ENCODE data around the gene RTF1. TPM values are rescaled to one million over a fixed set of nuclear protein-coding genes. Genes with fewer than 3 reads are reported as not detected.
"Not testable (repeated sequence)": the region's sequence is repeated elsewhere in the genome, so short reads cannot be mapped to it uniquely, and the experiment has no call there.

RTF1 gene
- total RNA-seq, 2 donors from 2014 or later: 18.2 to 23.5 TPM

GRCh38 chr15:41429003-41429890 is 12.4 kb downstream of the RTF1 start:
- peak in 1 of 2 donors; percentile 32 for ATAC-seq
- no peak for DNase-seq
- intact Hi-C loops (cut with DNase I): no loop called here

- ATAC-seq (no peak), DNase-seq (no peak)
- intact Hi-C loops (cut with DNase I): no loop called here
These were observed 18.3 kb downstream of the RTF1 start for GRCh38 chr15:41435037-41435786.

DNA sequence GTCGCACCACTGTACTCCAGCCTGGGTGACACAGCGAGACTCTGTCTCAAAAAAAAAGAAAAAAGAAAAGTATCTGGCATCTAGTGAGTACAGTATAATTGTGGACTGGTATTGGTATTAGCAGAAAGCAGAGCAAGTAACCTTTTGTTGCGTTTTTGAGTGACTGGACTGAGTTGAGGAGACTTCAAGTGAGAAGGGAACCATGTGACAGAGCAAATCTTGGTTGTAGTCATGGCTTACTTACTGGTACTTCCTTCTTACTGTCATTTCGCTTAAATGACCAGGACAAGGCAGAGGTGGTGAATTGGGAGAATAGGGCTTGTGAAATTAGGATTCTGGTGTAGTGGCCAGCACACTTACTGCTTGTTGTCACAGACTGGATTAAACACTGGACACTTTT is 20.6 kb downstream of the RTF1 start:
- DNase-seq: no peak
- intact Hi-C loops (cut with DNase I): no loop called here
- ATAC-seq: no peak

- ATAC-seq (no peak), DNase-seq (no peak)
- intact Hi-C loops (cut with DNase I): no loop called here
These were observed 21.3 kb downstream of the RTF1 start for GRCh38 chr15:41438206-41438605.

GRCh38 chr15:41438745-41439144 is 21.9 kb downstream of the RTF1 start:
- ATAC-seq; DNase-seq; intact Hi-C loops (cut with DNase I): not testable (repeated sequence)

DNA sequence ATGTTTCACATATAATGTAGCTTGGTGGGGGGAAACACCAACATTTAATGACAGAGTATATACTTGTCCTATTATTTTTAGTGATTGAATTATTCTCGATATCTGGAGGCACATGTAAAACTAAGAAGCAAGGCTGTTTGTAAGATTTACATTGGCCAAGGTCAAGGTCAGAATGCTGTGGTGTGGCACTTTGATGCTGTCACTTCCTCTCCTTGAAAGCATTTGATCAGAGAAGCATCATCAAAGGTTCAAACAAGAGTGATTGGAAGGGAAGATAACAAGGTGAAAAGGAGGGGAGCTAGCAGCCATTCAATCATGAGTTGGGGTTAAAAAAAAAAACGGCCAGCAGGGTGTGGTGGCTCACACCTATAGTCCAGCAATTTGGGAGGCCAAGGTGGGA is 26.4 kb downstream of the RTF1 start:
- ATAC-seq: no peak
- intact Hi-C loops (cut with DNase I): no loop called here

GRCh38 chr15:41445399-41445798 is 28.5 kb downstream of the RTF1 start:
- no peak for DNase-seq

More for the DNA sequence above, 26.4 kb downstream of the RTF1 start:
- no peak for DNase-seq

GRCh38 chr15:41462084-41462795 is 45.3 kb downstream of the RTF1 start:
- ATAC-seq (no peak), DNase-seq (no peak)
- intact Hi-C loops (cut with DNase I): no loop called here

More at GRCh38 chr15:41445399-41445798, 28.5 kb downstream of the RTF1 start:
- ATAC-seq: no peak
- intact Hi-C loops (cut with DNase I): no loop called here

DNA sequence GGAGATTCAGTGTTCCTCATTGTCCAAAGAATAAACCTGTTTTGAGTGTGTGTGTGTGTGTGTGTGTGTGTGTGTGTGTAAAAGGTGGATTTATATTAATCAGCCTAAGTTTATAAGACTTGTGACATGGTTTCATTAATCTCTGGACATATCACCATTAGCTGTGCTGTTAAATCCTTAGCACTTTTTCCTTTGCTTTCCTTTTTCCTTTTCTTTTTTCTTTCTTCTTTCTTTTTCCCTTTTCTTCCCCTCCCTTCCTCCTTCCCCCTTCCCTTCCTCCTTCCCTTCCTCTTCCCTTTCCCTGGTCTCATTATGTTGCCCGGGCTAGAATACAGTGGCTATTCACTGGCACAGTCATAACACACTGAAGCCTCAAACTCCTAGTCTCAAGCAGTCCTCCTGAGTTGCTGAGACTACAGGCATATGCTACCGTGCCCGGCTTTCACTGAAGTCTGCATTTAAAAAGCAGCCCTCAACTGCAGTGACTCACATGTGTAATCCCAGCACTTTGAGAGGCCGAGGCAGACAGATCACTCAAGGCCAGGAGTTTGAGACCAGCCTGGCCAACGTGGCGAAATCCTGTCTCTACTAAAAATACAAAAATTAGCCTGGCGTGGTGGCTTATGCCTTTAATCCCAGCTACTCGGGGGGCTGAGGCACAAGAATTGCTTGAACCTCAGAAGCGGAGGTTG is 48.1 kb downstream of the RTF1 start:
- no peak for ATAC-seq
- intact Hi-C loops (cut with DNase I): no loop called here
- DNase-seq: no peak

- ATAC-seq: no peak
- intact Hi-C loops (cut with DNase I): no loop called here
- no peak for DNase-seq
These were observed 49.0 kb downstream of the RTF1 start for GRCh38 chr15:41465822-41466421.

DNA sequence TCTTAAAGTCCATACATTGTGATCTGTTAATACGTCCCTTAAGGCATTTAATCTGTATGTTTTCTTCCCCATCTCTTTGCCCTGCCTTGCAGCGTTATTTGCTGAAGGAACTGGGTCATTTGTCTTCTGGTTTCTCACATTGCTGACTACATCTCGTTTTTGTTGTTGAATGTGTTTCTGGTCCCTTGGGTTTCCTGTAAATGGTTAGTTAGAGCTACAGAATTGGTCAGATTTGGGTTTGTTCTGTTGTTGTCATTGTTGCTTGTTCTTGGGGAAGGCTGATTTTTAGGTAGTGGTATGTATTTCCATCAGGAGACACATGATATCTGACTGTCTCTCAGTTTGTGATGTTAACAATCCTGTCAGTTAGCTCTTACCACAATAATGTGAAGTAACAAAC is 49.8 kb downstream of the RTF1 start:
- DNase-seq (no peak), ATAC-seq (no peak)
- intact Hi-C loops (cut with DNase I): no loop called here

- ATAC-seq; intact Hi-C loops (cut with DNase I); DNase-seq: not testable (repeated sequence)
These were observed 52.7 kb downstream of the RTF1 start for GRCh38 chr15:41469644-41470043.

GRCh38 chr15:41473418-41473817 is 56.5 kb downstream of the RTF1 start:
- intact Hi-C loops (cut with DNase I): no loop called here
- DNase-seq (no peak), ATAC-seq (no peak)

GRCh38 chr15:41474436-41474835 is 57.5 kb downstream of the RTF1 start:
- ATAC-seq: no peak
- DNase-seq: no peak

DNA sequence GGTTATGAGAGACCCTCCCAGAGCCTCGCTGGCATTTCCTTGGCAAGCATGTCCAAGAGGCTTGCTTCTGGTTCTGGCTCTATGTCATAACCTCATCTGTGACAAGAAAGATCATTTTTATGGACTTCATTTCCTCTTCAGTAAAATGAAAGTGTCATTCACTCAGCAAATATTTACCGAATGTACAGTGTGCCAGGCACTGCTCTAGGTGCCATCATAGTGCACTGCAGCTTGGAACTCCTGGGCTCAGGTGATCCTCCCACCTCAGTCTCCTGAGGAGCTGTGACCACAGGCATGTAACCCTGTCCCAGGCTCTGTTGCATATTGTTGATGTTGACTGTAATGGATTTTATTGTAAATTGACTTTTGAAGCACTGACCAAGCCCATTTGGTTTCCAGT is 58.0 kb downstream of the RTF1 start:
- intact Hi-C loops (cut with DNase I): no loop called here
- no peak for ATAC-seq
- DNase-seq: no peak

More at GRCh38 chr15:41474436-41474835, 57.5 kb downstream of the RTF1 start:
- intact Hi-C loops (cut with DNase I): no loop called here

DNA sequence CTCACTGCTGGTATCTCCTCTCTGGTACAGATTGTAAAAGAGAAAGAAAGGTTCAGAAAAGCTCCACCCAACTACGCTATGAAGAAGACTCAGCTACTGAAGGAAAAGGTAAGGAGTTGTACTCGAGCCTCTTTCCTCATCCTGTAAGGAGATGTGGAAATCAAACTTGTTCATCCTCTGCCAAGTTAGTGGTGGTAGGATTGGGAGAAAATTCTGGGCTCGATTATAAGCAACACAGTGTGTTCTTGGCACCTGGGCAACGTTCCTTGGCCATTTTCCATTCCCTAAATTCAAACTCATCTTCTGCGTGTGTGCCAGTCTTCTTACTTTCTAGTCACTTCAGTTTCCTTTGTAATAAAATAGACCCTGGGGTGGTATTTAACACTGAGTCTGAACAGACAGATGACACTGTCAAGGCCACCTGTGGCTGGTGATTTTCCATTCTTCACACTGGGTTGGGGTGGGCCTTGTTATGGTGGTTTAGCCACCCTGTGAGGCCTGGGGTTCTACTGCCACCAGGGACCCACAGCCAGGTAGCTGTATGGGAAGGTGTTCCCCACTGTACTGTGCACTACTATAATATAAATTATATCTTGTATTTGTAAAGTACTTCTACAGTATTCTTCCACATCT is 59.6 kb downstream of the RTF1 start:
- ATAC-seq: no peak
- no peak for DNase-seq
- intact Hi-C loops (cut with DNase I): no loop called here

- intact Hi-C loops (cut with DNase I): no loop called here
- no peak for DNase-seq
- ATAC-seq: no peak
These were observed 63.7 kb downstream of the RTF1 start for GRCh38 chr15:41480396-41481140.
